Effector CD4-positive, alpha-beta T cell (primary cell): ENCODE results near the gene FERD3L. TPM values are rescaled to one million over a fixed set of nuclear protein-coding genes. Genes with fewer than 3 reads are reported as not detected.
"Not testable (repeated sequence)": the region's sequence is repeated elsewhere in the genome, so short reads cannot be mapped to it uniquely, and the experiment has no call there.

Experiments used
- DNase-seq: peaks from one replicate; pipeline ENCODE4 v3.0.0-alpha.2; 2020
- total RNA-seq: gene quantifications from one replicate; lab custom pipeline; 2026; lab: John Stamatoyannopoulos, UW

The FERD3L gene, protein sequence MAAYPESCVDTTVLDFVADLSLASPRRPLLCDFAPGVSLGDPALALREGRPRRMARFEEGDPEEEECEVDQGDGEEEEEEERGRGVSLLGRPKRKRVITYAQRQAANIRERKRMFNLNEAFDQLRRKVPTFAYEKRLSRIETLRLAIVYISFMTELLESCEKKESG
- total RNA-seq = not detected

GRCh38 chr7:19144661-19145433, at the start of gene FERD3L:
Gene FERD3L (minus strand): TSS chr7:19145421. CDS start chr7:19145362, 59 bp downstream.
- DNase-seq = no peak

DNA sequence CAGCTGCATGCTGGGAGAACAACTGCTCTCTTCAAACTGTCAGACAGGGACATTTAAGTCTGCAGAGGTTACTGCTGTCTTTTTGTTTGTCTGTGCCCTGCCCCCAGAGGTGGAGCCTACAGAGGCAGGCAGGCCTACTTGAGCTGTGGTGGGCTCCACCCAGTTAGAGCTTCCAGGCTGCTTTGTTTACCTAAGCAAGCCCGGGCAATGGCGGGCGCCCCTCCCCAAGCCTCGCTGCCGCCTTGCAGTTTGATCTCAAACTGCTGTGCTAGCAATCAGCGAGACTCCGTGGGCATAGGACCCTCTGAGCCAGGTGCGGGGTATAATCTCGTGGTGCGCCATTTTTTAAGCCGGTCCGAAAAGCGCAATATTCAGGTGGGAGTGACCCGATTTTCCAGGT, 49.2 kb upstream of the FERD3L start:
- DNase-seq = not testable (repeated sequence)

- no peak for DNase-seq
Measured at GRCh38 chr7:19181634-19182033, 36.4 kb upstream of the FERD3L start.

DNA sequence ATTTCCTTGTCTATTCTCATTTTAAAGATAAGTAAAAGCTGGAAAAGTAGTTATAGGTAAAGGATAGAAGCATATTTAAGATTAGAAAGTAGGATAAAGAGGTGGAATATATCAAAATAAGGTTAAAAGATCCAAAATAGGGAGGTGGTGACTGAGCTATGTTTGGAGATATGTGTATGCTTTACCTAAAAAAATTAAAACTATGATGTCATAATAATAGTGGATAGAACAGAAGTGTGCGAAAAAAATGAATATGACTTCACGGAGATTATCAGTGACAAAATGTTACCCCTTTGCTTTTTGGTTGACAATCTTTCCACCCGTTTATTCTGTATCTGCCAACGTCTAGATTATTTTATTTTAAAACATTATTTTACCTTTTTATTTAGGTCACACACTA, 33.4 kb upstream of the FERD3L start:
- DNase-seq = no peak

- no peak for DNase-seq
Measured at GRCh38 chr7:19177269-19177668, 32.0 kb upstream of the FERD3L start.

DNA sequence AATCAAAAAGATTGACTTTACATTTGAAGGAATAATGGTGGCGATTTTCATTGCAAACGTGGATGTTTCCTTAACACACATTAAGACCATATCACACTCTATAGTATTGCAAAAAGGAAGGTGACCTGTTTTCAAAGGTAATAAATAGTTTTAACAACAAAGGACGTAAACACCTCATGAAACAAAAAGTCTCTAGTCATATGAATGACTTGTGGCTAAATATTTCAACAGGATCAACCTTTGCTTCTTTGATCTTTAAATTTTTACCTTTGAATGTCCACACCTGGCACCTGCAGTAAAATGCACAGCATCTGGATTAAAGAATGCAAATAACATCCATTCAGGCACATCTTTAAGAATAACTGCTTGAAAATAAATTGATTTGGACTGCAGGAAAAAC, 30.0 kb upstream of the FERD3L start:
- DNase-seq = no peak

GRCh38 chr7:19161671-19162070, 16.4 kb upstream of the FERD3L start:
- no peak for DNase-seq

DNA sequence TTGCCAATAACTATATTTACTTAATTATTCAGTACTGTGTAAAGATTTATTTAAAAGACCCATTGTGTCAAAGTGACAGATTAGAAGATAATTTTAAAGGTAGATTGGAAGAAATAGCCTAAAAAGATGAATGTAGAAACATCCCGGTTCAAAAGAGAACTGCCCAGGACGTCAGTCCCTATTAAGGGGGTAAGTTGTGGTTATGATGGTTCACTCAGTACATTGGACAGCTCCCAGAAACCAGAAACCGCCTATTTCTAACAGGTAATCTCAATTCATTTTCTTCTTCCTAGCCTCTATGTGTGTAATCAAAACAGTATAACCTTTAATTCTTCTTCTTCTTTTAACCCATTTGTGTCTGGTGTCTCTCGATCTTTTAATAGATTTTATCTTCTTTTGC, 1.5 kb upstream of the FERD3L start:
- no peak for DNase-seq

DNA sequence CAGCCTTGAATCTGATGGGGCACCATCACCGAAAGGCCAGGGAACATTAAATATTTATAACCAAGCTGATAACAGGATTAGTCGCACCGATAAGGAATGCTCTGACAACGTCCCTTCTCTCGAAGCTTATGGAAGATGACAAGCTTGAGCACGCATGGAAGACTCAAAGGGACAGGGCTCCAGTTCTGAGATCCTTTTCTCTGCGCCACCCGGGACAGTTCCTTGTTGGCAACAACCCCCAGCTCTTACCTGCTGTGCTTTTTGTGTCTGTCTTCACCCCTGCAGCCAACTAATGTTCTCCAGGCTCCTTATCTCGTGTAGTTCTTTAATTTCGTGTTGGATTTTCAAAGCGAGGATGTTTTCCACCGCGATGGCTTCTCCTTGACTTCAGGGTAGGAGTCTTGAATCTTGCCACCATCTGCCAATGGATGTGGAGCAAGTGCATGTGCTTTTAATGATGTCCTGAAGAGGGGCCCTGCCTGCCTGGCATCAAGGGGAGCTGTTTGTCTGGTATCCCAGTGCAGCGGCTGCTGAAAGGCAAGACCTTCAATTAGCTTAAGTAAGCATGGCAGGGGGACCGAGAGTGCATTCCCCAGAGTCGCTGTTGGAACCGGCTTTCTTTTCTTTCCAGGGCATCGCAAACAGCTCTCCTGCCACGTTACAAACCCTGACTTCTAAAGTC, 354 bp upstream of the FERD3L start:
- DNase-seq = no peak

DNA sequence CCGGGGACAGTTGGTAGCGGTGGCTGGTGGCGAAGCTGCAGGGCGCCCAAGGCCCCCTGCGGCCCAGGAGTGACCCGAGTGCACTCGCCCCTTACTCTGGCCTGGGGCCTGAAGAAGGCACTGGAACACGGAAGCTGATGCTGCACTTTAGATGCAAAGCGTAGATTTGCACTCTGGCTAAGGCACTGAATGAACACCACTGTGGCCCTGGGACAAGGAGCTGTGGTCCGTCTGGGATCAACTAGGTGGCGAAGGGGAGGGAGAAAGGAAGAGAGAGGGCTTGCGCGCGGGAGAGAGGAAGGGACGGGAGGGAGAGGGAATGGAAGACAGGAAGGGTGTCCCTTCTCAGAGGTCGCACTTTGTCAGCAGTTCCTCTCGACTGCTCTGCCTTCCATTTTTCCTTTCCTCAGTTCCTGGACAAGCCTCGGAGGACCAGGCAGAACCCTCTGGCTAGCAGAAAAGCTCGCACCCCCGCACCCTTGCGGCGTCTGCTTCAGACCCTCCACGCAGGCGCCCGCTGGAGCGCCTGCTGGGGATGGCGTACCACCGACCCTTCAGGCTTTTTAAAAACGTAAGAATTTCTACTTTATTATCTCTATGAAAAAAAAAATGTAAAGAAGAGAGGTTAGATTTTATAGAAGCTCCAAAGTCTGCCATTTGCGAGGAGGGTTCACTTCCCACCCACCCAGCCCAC, 1.2 kb downstream of the FERD3L start:
- no peak for DNase-seq

DNA sequence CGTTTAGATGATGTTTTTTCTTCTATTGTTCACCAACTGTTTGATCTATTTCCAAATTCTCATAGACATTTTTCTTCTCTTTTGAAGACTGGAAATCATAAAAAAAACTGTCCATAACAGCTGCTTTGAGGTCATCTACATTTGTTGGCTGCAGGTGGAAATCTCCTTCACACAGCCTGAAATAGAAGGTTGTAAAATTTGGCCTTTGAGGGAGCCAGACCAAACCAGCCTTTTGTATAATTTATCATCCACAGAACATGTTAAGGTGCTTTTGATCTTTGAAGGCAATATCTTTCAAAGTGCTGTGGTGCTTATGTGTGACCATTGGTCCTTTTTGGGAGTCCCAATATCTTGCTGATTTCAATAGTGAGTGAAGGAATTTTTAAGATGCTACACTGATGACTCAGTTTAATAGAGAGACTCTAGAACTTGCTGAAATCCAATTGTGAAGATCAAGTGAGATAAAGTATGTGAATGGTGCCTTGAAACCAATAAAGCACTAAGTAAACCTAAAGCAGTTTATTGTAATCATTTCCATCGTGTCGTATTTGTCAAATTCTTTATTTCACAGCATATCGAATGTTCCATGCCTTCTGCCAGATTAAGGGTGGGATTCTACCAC, 5.4 kb downstream of the FERD3L start:
- DNase-seq = no peak

DNA sequence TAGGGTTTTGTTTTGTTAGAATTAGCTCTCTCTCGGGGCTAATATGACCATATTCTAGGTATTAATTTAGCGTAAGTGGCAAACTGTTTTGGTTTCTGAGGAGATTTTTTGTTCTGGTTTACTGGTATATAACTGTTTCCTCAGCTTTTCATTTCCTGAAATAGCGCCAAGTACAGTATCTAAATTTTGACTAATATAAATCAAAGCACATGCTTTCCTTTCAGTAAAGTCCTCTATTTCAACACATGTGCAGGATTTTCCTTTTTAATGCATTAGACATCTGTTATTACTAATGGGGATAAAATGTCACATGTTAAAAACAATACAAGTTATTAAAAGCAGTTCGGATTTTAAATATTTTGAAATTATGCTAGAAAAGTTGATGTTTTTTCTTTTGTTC, 11.3 kb downstream of the FERD3L start:
- no peak for DNase-seq

- no peak for DNase-seq
Measured at GRCh38 chr7:19133390-19133789, 11.8 kb downstream of the FERD3L start.

DNA sequence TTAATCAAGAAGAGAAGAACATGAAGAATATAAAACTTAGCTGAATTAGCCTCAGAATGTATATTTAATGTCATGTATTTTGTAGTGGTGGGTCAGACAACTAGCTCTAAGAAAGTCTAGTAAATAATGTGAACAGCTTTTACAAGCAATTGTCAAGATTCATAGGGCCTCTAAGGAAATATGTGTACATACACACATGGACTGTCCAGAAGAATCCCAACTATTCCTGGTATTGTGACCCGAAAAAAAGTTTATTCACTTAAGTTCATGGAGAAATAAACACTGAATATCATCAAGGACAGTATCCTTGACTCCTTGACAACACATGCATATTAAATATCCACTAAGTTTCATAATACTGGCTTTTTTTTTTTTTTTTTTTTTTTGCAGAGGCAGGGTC, 16.4 kb downstream of the FERD3L start:
- no peak for DNase-seq

DNA sequence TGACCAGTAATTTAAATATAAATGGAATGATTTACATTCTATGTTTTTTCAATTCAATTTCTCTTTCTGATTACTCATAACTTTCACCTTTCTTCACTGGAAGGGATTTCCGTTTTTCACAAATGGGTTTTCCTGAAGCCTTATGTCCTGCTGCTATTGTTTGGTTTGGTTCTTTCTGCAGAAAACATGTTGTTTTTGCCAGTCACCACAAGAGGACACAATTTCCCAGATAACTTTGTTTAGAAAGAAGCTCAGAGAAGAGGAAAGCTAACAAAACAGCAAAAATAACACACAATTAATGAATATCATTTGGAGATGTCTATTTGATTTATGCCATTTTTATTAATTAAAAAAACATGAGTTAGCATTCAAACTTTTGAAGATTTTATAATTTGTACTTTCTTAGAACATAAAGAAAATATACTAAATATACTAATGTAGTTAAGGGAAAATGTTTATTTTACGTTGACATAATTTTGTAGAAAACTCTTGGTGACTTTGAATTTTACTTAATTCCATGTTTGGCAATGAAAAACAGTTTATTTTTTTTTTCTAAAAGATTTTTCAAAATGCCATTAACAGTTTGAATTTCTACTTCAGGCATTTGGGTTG, 23.1 kb downstream of the FERD3L start:
- no peak for DNase-seq

DNA sequence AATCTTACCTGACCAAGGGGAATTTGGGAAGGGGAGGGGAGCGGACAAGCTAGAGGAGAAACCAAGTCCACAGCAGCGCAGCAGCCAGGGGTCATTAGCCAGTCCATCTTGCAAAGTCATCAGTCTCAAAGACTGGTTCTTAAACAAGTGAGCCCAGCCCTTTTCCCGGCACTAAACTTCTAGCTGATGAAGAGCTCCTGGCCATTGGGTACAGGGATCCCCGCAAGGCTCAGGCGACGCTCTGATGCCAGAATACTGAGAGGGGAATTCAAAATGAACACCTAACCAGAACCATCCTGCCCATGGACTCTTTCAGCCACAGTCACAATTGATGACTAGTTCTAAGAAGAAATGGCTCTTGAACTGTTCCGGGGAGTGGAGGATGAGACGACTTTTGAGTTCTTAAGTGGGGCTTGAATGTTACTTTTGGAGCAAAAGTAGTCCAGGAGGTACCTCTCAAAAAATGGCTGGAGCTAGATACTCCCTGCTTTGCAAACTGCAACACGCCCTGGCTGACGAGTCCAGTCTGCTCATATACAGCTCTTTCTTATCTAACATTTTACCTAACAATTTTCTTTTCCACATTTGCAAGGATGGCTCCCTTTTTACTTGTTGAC, 25.2 kb downstream of the FERD3L start:
- no peak for DNase-seq

- DNase-seq = no peak
Measured at GRCh38 chr7:19119372-19119771, 25.8 kb downstream of the FERD3L start.

- DNase-seq = no peak
Measured at GRCh38 chr7:19118636-19119371, 26.4 kb downstream of the FERD3L start.

DNA sequence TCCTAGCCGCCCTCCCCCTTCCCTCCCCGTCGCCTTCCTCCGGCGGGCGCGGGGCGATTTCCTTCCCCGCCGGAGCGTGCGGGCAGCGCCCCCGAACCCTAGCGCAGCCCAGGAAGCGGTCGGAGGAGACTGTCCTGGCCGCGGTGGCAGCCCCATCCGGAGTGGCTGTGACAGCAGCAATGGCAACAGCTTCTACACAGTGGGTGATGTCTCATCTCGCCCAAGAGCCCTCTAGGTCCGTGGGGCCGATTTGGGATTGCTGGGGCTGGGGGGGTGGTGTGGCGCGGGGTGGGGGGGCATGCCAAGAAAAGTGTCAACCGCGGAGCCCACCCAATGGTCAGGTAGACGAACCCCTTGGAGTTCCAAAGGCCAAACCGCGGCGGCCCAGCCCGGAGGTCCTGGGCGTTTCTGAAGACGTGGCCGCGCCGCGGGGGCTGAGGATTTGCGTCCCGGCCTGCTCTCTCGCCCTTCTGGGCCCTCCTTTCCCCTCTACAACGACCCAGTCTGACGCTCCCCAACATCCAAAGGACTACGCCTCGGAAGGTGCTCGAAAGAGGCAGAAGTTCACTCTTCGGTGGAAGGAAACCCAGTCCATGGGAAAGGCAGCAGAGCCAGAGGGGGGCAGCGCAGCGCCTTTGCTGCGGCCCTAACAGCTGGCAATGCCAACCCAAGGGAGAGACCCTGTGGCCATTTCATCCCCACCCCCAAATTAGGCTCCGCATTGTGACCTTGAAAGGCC, 27.2 kb downstream of the FERD3L start:
- no peak for DNase-seq

- no peak for DNase-seq
Measured at GRCh38 chr7:19117091-19117869, 27.9 kb downstream of the FERD3L start, which contains the start of gene TWIST1. Gene TWIST1 (minus strand): TSS chr7:19117636. CDS start chr7:19117321, 315 bp downstream.
